Trophoblast cell (in vitro differentiated cells and primary cell): Measurements from ENCODE around the gene MESD.

ENCODE experiments used
- DNase-seq, 2 donors: peaks; one replicate each; pipeline ENCODE4 v3.0.0-alpha.2; 2016
- H2AFZ ChIP-seq: 2 replicates; pipeline ENCODE4 v1.6.1; 2013; ENCODE audit warnings: low read length, moderate library complexity, mild to moderate bottlenecking; ENCODE audit not compliant: insufficient read depth, poor library complexity
- H2AK5ac ChIP-seq: 2 replicates; pipeline ENCODE4 v1.6.1; 2013; ENCODE audit warnings: mild to moderate bottlenecking, low read length
- H2BK120ac ChIP-seq: 2 replicates; pipeline ENCODE4 v1.6.1; 2013; ENCODE audit warnings: low read length, mild to moderate bottlenecking, moderate library complexity; ENCODE audit not compliant: insufficient read depth, poor library complexity
- H2BK12ac ChIP-seq: 2 replicates; pipeline ENCODE4 v1.6.1; 2013; ENCODE audit warnings: mild to moderate bottlenecking, low read length, moderate library complexity
- H2BK5ac ChIP-seq: 2 replicates; pipeline ENCODE4 v1.6.1; 2013; ENCODE audit warnings: low read length, low read depth, moderate library complexity, mild to moderate bottlenecking; ENCODE audit not compliant: poor library complexity
- H3K14ac ChIP-seq: 2 replicates; pipeline ENCODE4 v1.6.1; 2013; ENCODE audit warnings: mild to moderate bottlenecking, low read length
- H3K18ac ChIP-seq: 2 replicates; pipeline ENCODE4 v1.6.1; 2013; ENCODE audit warnings: mild to moderate bottlenecking, low read length
- H3K23ac ChIP-seq: 2 replicates; pipeline ENCODE4 v1.6.1; 2013; ENCODE audit warnings: low read length
- H3K27ac ChIP-seq: 2 replicates; pipeline ENCODE4 v1.5.1; 2013; ENCODE audit warnings: low read depth, mild to moderate bottlenecking, inconsistent platforms, low read length, moderate library complexity
- H3K27me3 ChIP-seq: 2 replicates; pipeline ENCODE4 v1.6.1; 2013; ENCODE audit warnings: inconsistent platforms, mild to moderate bottlenecking, low read length, moderate library complexity; ENCODE audit not compliant: insufficient read depth
- H3K36me3 ChIP-seq, 2 experiments: 1 replicate in 1 of 2; 2 replicates in 1 of 2; pipeline ENCODE4 v1.6.1; 2013; ENCODE audit warnings: low read length in 2 of 2, mild to moderate bottlenecking in 2 of 2, moderate library complexity in 1 of 2; ENCODE audit not compliant: insufficient read depth in 2 of 2, control insufficient read depth in 1 of 2
- H3K4ac ChIP-seq: 2 replicates; pipeline ENCODE4 v1.6.1; 2013; ENCODE audit warnings: low read depth, mild to moderate bottlenecking, low read length, moderate library complexity
- H3K4me1 ChIP-seq, 2 experiments: 1 replicate in 1 of 2; 2 replicates in 1 of 2; pipeline ENCODE4 v1.6.1; 2013; ENCODE audit warnings: low read length in 2 of 2, mild to moderate bottlenecking in 2 of 2, moderate library complexity in 1 of 2; ENCODE audit not compliant: insufficient read depth in 2 of 2, control insufficient read depth in 1 of 2
- H3K4me2 ChIP-seq: 2 replicates; pipeline ENCODE4 v1.6.1; 2013; ENCODE audit warnings: inconsistent platforms, mild to moderate bottlenecking, low read length, moderate library complexity
- H3K4me3 ChIP-seq: 2 replicates; pipeline ENCODE4 v1.5.1; 2013; ENCODE audit warnings: mild to moderate bottlenecking, low read depth, low read length, inconsistent platforms
- H3K79me1 ChIP-seq: one replicate; pipeline ENCODE4 v1.6.1; 2013; ENCODE audit warnings: low read length
- H3K79me2 ChIP-seq: 2 replicates; pipeline ENCODE4 v1.6.1; 2013; ENCODE audit warnings: low read length, mild to moderate bottlenecking; ENCODE audit not compliant: control insufficient read depth, insufficient read depth, poor library complexity
- H3K9ac ChIP-seq: 2 replicates; pipeline ENCODE4 v1.6.1; 2013; ENCODE audit warnings: mild to moderate bottlenecking, low read length
- H3K9me3 ChIP-seq: 2 replicates; pipeline ENCODE4 v1.6.1; 2013; ENCODE audit warnings: low read depth, mild to moderate bottlenecking, control low read depth, inconsistent platforms, low read length; ENCODE audit not compliant: insufficient read depth
- H4K12ac ChIP-seq: 2 replicates; pipeline ENCODE4 v1.6.1; 2013; ENCODE audit warnings: low read depth, mild to moderate bottlenecking, low read length, moderate library complexity
- H4K8ac ChIP-seq: 2 replicates; pipeline ENCODE4 v1.6.1; 2013; ENCODE audit warnings: low read depth, mild to moderate bottlenecking, low read length, moderate library complexity
- H4K91ac ChIP-seq: one replicate; pipeline ENCODE4 v1.6.1; 2013; ENCODE audit warnings: low read depth, mild to moderate bottlenecking, low read length, moderate library complexity
- WGBS: extraction: QIAGEN DNeasy Blood & Tissue Kit; methylation state at CpG from one replicate; pipeline ENCODE4 v1.1.7; 2013; ENCODE audit warnings: missing lambda C conversion rate; ENCODE audit not compliant: insufficient read length, insufficient coverage; ENCODE audit errors: extremely low coverage; 5-methylcytosine and 5-hydroxymethylcytosine counted together

The MESD gene

GRCh38 chr15:80926126-80926525 lies 63.5 kb downstream of the MESD start:
- no peak for DNase-seq
- H3K4ac ChIP-seq = no peak overlapping the region
- H4K12ac ChIP-seq = no peak overlapping the region
- no peak overlapping the region for H2BK120ac ChIP-seq
- H4K91ac ChIP-seq = no peak overlapping the region
- no peak overlapping the region for H2AK5ac ChIP-seq
- no peak overlapping the region for H3K9ac ChIP-seq
- H3K14ac ChIP-seq = no peak overlapping the region
- no peak overlapping the region for H3K4me2 ChIP-seq
- H2BK5ac ChIP-seq = no peak overlapping the region
- peaks cover 0 to 5% of the 10 kb centered on the region in 2 experiments for H3K4me1 ChIP-seq
- H3K23ac ChIP-seq = no peak overlapping the region
- no peak overlapping the region for H3K27ac ChIP-seq
- WGBS = no CpG with 5 or more reads among the region's 3 CpGs
- H4K8ac ChIP-seq = no peak overlapping the region
- no peak overlapping the region for H3K4me3 ChIP-seq
- no peak overlapping the region for H2AFZ ChIP-seq
- peaks cover 2% of the 10 kb centered on the region for H3K9me3 ChIP-seq
- no peak overlapping the region for H2BK12ac ChIP-seq
- H3K27me3 ChIP-seq = no peaks in the 10 kb centered on the region
- peaks cover 11 to 26% of the 10 kb centered on the region in 2 experiments for H3K36me3 ChIP-seq
- no peaks in the 10 kb centered on the region for H3K79me2 ChIP-seq
- H3K18ac ChIP-seq = no peak overlapping the region
- H3K79me1 ChIP-seq = no peaks in the 10 kb centered on the region

DNA sequence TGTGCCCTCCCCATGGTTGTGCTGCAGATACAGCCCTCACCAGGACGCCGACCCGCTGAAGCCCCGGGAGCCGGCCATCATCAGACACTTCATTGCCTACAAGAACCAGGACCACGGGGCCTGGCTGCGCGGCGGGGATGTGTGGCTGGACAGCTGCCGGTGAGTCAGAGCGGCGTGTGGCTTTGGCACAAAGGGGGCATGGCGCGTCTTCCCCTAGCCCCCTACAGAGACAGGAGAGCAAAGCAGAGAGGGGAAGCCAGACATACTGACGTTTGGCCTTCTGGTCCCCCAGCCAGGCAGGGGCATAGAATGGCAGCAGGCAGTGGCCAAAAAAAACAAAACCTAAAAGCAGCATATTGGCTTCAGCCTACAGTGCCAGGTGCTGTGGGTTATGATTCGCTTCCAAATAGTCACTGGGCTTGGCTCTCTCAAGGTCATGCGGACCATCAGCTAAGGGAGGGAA lies 64.0 kb downstream of the MESD start:
- H3K23ac ChIP-seq = no peak overlapping the region
- H4K8ac ChIP-seq = no peak overlapping the region
- peaks cover 11 to 29% of the 10 kb centered on the region in 2 experiments for H3K36me3 ChIP-seq
- no peak overlapping the region for H4K12ac ChIP-seq
- no peak overlapping the region for H4K91ac ChIP-seq
- no peaks in the 10 kb centered on the region for H3K27me3 ChIP-seq
- no peak overlapping the region for H3K4ac ChIP-seq
- WGBS = no CpG with 5 or more reads among the region's 17 CpGs
- H3K79me2 ChIP-seq = no peaks in the 10 kb centered on the region
- H3K4me3 ChIP-seq = no peak overlapping the region
- H3K9me3 ChIP-seq = peaks cover 2% of the 10 kb centered on the region
- peaks cover 0 to 5% of the 10 kb centered on the region in 2 experiments for H3K4me1 ChIP-seq
- no peak overlapping the region for H2AFZ ChIP-seq
- H3K9ac ChIP-seq = no peak overlapping the region
- no peak overlapping the region for H3K14ac ChIP-seq
- no peak overlapping the region for H2BK12ac ChIP-seq
- no peak overlapping the region for H3K27ac ChIP-seq
- no peak overlapping the region for H2AK5ac ChIP-seq
- no peak overlapping the region for H3K4me2 ChIP-seq
- H2BK120ac ChIP-seq = no peak overlapping the region
- no peaks in the 10 kb centered on the region for H3K79me1 ChIP-seq
- no peak overlapping the region for H3K18ac ChIP-seq
- DNase-seq = no peak
- H2BK5ac ChIP-seq = no peak overlapping the region

GRCh38 chr15:80924278-80924677 lies 65.3 kb downstream of the MESD start:
- Histone ChIP-seq H4K12ac (no peak overlapping the region), H2BK12ac (no peak overlapping the region), H2AK5ac (no peak overlapping the region), H3K4me2 (no peak overlapping the region), H2BK5ac (no peak overlapping the region), H2AFZ (no peak overlapping the region), H3K36me3 (peaks cover 11 to 24% of the 10 kb centered on the region in 2 experiments), H4K91ac (no peak overlapping the region), H2BK120ac (no peak overlapping the region), H3K18ac (no peak overlapping the region), H4K8ac (no peak overlapping the region), H3K4ac (no peak overlapping the region), H3K23ac (no peak overlapping the region), H3K9ac (no peak overlapping the region), H3K27ac (no peak overlapping the region), H3K4me3 (no peak overlapping the region), H3K79me1 (no peaks in the 10 kb centered on the region), H3K79me2 (no peaks in the 10 kb centered on the region), H3K4me1 (no peaks in the 10 kb centered on the region), H3K14ac (no peak overlapping the region), H3K27me3 (no peaks in the 10 kb centered on the region), H3K9me3 (peaks cover 2% of the 10 kb centered on the region)
- no peak for DNase-seq
- WGBS = no CpG with 5 or more reads among the region's 4 CpGs

- H2BK5ac ChIP-seq = no peak overlapping the region
- no peak overlapping the region for H3K9ac ChIP-seq
- H3K4me2 ChIP-seq = no peak overlapping the region
- no peaks in the 10 kb centered on the region for H3K79me1 ChIP-seq
- H4K8ac ChIP-seq = no peak overlapping the region
- no peak overlapping the region for H3K4me3 ChIP-seq
- no peak overlapping the region for H2BK12ac ChIP-seq
- peaks cover 11 to 21% of the 10 kb centered on the region in 2 experiments for H3K36me3 ChIP-seq
- no peaks in the 10 kb centered on the region for H3K27me3 ChIP-seq
- DNase-seq = no peak
- no peaks in the 10 kb centered on the region for H3K79me2 ChIP-seq
- no peak overlapping the region for H2AK5ac ChIP-seq
- H3K18ac ChIP-seq = no peak overlapping the region
- H2BK120ac ChIP-seq = no peak overlapping the region
- peaks cover 1% of the 10 kb centered on the region for H3K9me3 ChIP-seq
- H4K12ac ChIP-seq = no peak overlapping the region
- no peak overlapping the region for H3K14ac ChIP-seq
- no peak overlapping the region for H4K91ac ChIP-seq
- no peak overlapping the region for H2AFZ ChIP-seq
- no CpG with 5 or more reads among the region's 6 CpGs for WGBS
- no peak overlapping the region for H3K27ac ChIP-seq
- no peak overlapping the region for H3K23ac ChIP-seq
- H3K4me1 ChIP-seq = no peaks in the 10 kb centered on the region
- no peak overlapping the region for H3K4ac ChIP-seq
Observed at GRCh38 chr15:80923668-80924067, 66.0 kb downstream of the MESD start.
